ENCODE results near the gene TOX2.

DNA sequence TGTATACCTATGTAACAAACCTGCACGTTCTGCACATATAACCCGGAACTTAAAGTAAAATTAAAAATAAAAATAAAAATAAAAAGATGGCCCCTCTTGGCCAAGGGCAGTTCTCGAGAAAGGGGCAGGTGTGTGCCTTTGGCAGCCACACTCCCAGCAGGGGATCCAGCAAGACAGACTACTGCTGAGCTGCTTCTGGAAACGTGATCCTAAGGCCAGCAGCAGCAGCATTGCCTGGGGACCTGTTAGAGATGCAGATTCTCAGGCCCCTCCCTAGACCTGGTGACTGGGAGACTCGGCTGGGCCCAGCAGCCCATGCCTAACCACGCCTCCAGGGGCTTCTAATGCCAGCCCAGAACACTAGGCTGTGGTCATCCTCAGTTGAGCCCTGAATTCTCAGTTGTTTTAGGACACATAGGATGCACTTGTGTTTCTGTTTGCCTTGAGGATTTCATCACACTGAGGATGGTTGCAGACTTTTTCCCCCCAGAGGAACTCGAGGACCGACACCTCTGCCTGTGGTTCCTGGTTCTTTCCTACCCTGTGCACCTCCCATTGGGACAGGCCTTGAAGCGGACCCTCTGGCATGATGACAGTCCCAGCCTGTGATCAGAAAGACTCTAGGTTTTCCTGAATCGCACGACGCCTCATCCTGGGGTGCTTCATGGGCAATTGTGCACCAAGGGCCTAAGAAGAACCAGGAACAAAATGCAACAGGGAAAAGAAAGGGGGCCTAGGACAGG is 105.9 kb downstream of the TOX2 start:
- TF ChIP-seq, protein P1, sequence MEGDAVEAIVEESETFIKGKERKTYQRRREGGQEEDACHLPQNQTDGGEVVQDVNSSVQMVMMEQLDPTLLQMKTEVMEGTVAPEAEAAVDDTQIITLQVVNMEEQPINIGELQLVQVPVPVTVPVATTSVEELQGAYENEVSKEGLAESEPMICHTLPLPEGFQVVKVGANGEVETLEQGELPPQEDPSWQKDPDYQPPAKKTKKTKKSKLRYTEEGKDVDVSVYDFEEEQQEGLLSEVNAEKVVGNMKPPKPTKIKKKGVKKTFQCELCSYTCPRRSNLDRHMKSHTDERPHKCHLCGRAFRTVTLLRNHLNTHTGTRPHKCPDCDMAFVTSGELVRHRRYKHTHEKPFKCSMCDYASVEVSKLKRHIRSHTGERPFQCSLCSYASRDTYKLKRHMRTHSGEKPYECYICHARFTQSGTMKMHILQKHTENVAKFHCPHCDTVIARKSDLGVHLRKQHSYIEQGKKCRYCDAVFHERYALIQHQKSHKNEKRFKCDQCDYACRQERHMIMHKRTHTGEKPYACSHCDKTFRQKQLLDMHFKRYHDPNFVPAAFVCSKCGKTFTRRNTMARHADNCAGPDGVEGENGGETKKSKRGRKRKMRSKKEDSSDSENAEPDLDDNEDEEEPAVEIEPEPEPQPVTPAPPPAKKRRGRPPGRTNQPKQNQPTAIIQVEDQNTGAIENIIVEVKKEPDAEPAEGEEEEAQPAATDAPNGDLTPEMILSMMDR (conservative IDR thresholded peaks at IDR 0.05 in 1 of 2, IDR thresholded peaks at IDR 0.05 in 1 of 2; ENCODE audit: extremely low read depth in 1 of 2, insufficient read depth in 1 of 2, low read depth in 1 of 2, low read length in 2 of 2), result no peak
- no peak for TF ChIP-seq EZH2 (IDR thresholded peaks at IDR 0.05; ENCODE audit: borderline replicate concordance, low read length)

Measured in mammary epithelial cell (primary cell).